Breast epithelium (tissue), 4 donors: Measurements from ENCODE around the gene RGPD8. TPM values are rescaled to one million over a fixed set of nuclear protein-coding genes. Genes with fewer than 3 reads are reported as not detected.
A peak's percentile ranks its signal among the peaks of the same experiment; 100 is the strongest.
"Not testable (repeated sequence)": the region's sequence is repeated elsewhere in the genome, so short reads cannot be mapped to it uniquely, and the experiment has no call there.

Experiments
- DNase-seq, 2 donors: peaks; one replicate each; pipeline ENCODE4 v3.0.0-alpha.2; 2019; ENCODE audit warnings: low spot score in 2 of 2
- H3K27ac ChIP-seq, 2 donors: fragments of 200-600 bp; sonication (generic) in 1 of 2; one replicate each; pipeline ENCODE4 v1.5.1; 2016 to 2019; ENCODE audit warnings: mild to moderate bottlenecking in 1 of 2
- H3K27me3 ChIP-seq, 2 donors: fragments of 200-600 bp; sonication (generic) in 1 of 2; one replicate each; pipeline versions ENCODE4 v1.5.1 to v1.6.0; 2017 to 2019; ENCODE audit warnings: control low read depth in 1 of 2, mild to moderate bottlenecking in 1 of 2
- H3K36me3 ChIP-seq: fragments of 200-600 bp; one replicate; pipeline ENCODE4 v1.5.1; 2019
- H3K4me1 ChIP-seq, 2 donors: fragments of 200-600 bp; sonication (generic); one replicate each; pipeline ENCODE4 v1.5.1; 2016 to 2019; ENCODE audit warnings: control low read depth in 1 of 2
- H3K4me3 ChIP-seq, 3 donors: fragments of 200-600 bp; sonication (generic); 1 replicate in 2 of 3; 2 replicates in 1 of 3; pipeline ENCODE4 v1.5.1; 2016 to 2019; ENCODE audit warnings: mild to moderate bottlenecking in 3 of 3, moderate library complexity in 2 of 3
- H3K9me3 ChIP-seq, 2 donors: fragments of 200-600 bp; sonication (generic) in 1 of 2; one replicate each; pipeline ENCODE4 v1.5.1; 2016 to 2019; ENCODE audit warnings: control low read depth in 1 of 2
- CTCF ChIP-seq, 3 donors: fragments of 450-650 bp; IDR thresholded peaks; one replicate each; pipeline ENCODE4 v1.5.1; 2016 to 2017; ENCODE audit warnings: antibody characterized with exemption in 3 of 3, mild to moderate bottlenecking in 3 of 3, moderate library complexity in 3 of 3
- POLR2A ChIP-seq: fragments of 450-650 bp; IDR thresholded peaks from one replicate; pipeline ENCODE4 v1.6.1; 2016; ENCODE audit warnings: antibody characterized with exemption, mild to moderate bottlenecking, moderate library complexity
- POLR2AphosphoS5 ChIP-seq, 3 donors: sonication (generic); formaldehyde crosslinking; IDR thresholded peaks; one replicate each; pipeline ENCODE4 v1.6.1; 2017; ENCODE audit warnings: antibody characterized with exemption in 3 of 3
- intact Hi-C: fragments of 100-400 bp; cut with DNase I; formaldehyde crosslinking; loops from one replicate; pipeline ENCODE4 v1.15.1; 2023; ENCODE audit warnings: low total_unique reads
- total RNA-seq, 3 donors: library from RNA; depleted of rRNA; stranded (reverse); fragments of >200 nt; gene quantifications; one replicate each; pipeline ENCODE4 v1.1.0, GENCODE V29; 2016

Gene RGPD8
- total RNA-seq, result 10 to 100 TPM; 30.4 to 48.9 (median 40.0) TPM

GRCh38 chr2:112433480-112433879 lies at the start of gene RGPD8:
Gene RGPD8 (minus strand): TSS chr2:112433645. CDS start chr2:112433453, 192 bp downstream.
- Histone ChIP-seq H3K4me3 (peak within 1 kb of the TSS; percentile 50 to 79 (median 61)), H3K27ac (peak within 1 kb of the TSS; percentile 83 to 97)
- H3K27me3 ChIP-seq, H3K36me3 ChIP-seq, H3K4me1 ChIP-seq, intact Hi-C loops, H3K9me3 ChIP-seq: not testable (repeated sequence)
- DNase-seq, result peak; percentile 85 to 89
- TF ChIP-seq CTCF (IDR thresholded peaks at IDR 0.05) (peak in 1 of 3 donors; percentile 66), POLR2AphosphoS5 (IDR thresholded peaks at IDR 0.05) (peak in 1 of 3 donors; percentile 65)

- DNase-seq, result no peak
- Histone ChIP-seq H3K36me3 (no peaks in the 10 kb centered on the region), H3K9me3 (no peaks in the 10 kb centered on the region), H3K4me3 (peak overlapping the region; percentile 63 to 94 (median 70)), H3K27ac (peak overlapping the region; percentile 76 to 87), H3K4me1 (peaks cover 0 to 7% of the 10 kb centered on the region in 2 donors), H3K27me3 (no peaks in the 10 kb centered on the region)
- intact Hi-C loops, result no loop called here
- TF ChIP-seq POLR2A (no peak), POLR2AphosphoS5 (IDR thresholded peaks at IDR 0.05) (no peak), CTCF (IDR thresholded peaks at IDR 0.05) (no peak)
Measured at GRCh38 chr2:112483042-112483473, 49.6 kb upstream of the RGPD8 start.

GRCh38 chr2:112482309-112483041 lies 49.0 kb upstream of the RGPD8 start:
- Histone ChIP-seq H3K4me1 (peaks cover 0 to 7% of the 10 kb centered on the region in 2 donors), H3K27ac (peak overlapping the region; percentile 76 to 87), H3K27me3 (no peaks in the 10 kb centered on the region), H3K9me3 (no peaks in the 10 kb centered on the region), H3K4me3 (peak overlapping the region; percentile 63 to 94 (median 70)), H3K36me3 (no peaks in the 10 kb centered on the region)
- TF ChIP-seq POLR2A, result no peak
- TF ChIP-seq CTCF (IDR thresholded peaks at IDR 0.05), result no peak
- no peak for TF ChIP-seq POLR2AphosphoS5 (IDR thresholded peaks at IDR 0.05)
- DNase-seq, result no peak
- intact Hi-C loops, result no loop called here

- H3K4me1 ChIP-seq, result peaks cover 0 to 7% of the 10 kb centered on the region in 2 donors
- H3K27me3 ChIP-seq, result no peaks in the 10 kb centered on the region
- peak; percentile 34 to 62 for DNase-seq
- no peak for TF ChIP-seq POLR2A
- no peak for TF ChIP-seq CTCF (IDR thresholded peaks at IDR 0.05)
- TF ChIP-seq POLR2AphosphoS5 (IDR thresholded peaks at IDR 0.05), result no peak
- peak within 1 kb of the TSS; percentile 81 to 87 for H3K27ac ChIP-seq
- peak within 1 kb of the TSS; percentile 63 to 94 (median 70) for H3K4me3 ChIP-seq
- no peaks in the 10 kb centered on the region for H3K9me3 ChIP-seq
- intact Hi-C loops, result no loop called here
- H3K36me3 ChIP-seq, result no peaks in the 10 kb centered on the region
Measured at GRCh38 chr2:112481528-112482233, 48.2 kb upstream of the RGPD8 start, which contains the start of gene TTL. Gene TTL (plus strand): TSS chr2:112482156. CDS start chr2:112482345, 189 bp downstream.

GRCh38 chr2:112481050-112481527 lies 47.6 kb upstream of the RGPD8 start:
- DNase-seq, result peak; percentile 61 to 79
- H3K27ac ChIP-seq, result peak overlapping the region; percentile 81 to 85
- no peak for TF ChIP-seq POLR2A
- peak; percentile 38 to 62 (median 57) for TF ChIP-seq CTCF (IDR thresholded peaks at IDR 0.05)
- TF ChIP-seq POLR2AphosphoS5 (IDR thresholded peaks at IDR 0.05), result peak in 1 of 3 donors; percentile 12
- H3K9me3 ChIP-seq, result no peaks in the 10 kb centered on the region
- H3K4me1 ChIP-seq, result peaks cover 0 to 7% of the 10 kb centered on the region in 2 donors
- H3K36me3 ChIP-seq, result no peaks in the 10 kb centered on the region
- H3K4me3 ChIP-seq, result peak overlapping the region; percentile 63 to 94 (median 70)
- intact Hi-C loops, result no loop called here
- no peaks in the 10 kb centered on the region for H3K27me3 ChIP-seq
